ENCODE measurements around the gene PKN1.
A peak's percentile ranks its signal among the peaks of the same experiment; 100 is the strongest.
"Not testable (repeated sequence)": the region's sequence is repeated elsewhere in the genome, so short reads cannot be mapped to it uniquely, and the experiment has no call there.

Gene PKN1

DNA sequence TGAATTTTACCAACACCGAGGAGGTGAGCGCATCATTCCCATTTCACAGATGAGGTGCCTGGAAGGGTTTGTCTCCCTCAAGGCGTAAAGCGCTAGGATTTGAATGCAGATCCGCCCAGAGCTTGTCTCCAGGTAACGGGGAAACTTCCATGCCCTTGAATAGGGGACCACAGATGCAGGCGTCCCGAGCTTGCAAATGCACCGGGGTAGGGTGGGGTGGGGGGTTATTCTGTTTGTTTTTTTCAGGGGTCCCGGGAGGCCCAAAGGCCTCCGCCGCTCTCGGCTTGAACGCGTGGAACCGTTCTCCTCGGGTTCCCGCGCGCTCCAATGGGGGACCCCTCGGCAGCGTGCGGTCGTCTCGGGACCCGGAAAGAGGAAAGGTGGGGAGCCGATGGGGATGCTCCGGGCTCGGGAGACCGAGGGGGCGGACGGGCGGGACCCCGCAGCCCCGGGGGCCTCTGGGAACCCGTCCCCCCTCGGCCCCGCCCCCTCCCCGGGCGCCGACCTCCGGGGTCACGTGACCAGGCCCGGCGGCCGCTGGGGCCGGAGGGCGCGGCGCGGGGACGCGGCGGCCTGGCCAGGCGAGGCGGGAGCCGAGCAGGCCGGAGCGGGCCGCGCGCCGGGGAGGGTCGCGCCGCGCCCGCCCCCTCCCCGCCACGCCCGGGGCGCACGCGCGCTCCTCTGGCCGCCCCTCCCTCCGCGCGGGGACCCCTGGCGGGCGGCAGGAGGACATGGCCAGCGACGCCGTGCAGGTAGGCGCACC, at the start of gene PKN1:
TSS of gene PKN1 (plus strand) at position 516 of the 763 bp plus-strand sequence. CDS start at position 732, 216 bp downstream.
- peak; percentile 55 for DNase-seq

DNA sequence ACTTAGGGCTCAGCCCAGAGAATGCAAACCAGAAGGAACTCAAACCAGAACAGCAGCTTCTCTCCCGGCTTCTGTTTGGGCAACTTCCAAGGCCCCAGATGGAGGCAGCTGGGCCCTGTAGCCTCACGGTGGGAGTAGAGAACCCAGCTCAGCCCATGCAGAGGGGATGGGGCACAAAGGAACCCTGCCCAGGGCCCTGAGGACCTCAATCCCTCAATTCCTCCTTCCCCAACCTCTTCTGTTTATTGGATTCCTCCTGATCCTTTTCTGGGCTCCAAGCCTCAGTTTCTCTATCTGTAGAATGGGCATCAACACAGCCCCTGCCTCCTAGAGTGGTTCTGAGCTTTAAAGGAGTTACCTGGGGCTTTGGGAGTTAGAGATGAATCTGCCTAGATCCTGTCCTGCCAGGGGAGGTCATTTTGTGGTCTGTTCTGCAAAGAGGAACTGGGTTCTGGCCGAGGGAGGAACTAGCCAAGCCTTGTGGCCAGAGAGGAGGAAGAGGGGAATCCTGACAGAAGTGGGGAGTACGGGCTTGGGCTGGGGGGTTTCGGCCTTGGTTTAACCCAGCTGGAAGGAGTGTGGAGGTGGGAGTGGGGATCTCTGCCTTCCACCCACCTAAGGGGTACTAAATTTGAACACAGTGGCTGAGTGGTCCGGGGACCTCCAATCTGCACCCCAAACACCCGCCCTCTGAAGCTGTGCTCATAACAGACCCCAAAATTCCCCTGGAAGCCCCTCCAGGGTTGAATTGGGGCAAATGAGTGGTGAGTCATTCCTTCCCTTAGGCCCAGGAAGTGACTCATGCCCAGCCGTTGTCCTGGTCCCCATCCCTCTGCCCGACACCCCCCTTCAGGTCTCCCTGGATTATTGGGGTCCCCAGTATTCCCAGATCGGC, 49.2 kb upstream of the PKN1 start:
- no peak for DNase-seq

DNA sequence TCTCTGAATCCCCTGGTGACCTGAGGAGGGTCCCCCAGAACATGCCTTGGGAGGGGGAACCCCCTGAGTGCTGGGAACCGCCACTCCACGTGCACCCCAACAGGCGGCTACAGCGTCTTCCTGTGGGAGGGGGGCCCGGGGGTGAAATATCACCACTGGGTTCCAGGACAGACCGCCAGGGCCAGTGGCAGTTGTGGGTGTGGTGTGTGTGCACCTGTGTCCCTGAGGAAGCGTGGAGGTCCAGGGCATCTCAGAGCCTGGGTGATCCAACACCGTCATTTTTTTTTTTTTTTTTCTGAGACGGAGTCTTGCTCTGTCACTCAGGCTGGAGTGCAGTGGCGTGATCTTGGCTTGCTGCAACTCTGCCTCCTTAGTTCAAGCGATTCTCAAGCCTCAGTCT, 47.6 kb upstream of the PKN1 start:
- no peak for DNase-seq

DNA sequence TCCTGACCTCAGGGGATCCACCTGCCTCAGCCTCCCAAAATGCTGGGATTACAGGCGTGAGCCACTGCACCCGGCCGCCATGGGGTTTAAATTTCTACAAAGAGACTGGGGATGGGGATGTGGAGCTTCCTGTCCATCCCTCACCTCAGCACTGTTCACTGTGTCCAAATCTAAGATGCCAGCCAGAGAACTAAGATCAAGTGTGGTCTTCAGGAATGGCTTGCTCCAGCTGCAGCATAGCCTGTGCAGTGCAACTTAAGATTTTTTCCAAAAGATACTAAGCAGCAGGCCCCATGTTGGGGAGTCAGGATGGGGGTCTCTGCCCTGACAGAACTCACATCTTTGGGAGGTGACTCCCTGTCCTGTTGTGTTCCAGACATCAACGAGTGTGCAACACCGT, 42.6 kb upstream of the PKN1 start:
- DNase-seq, result no peak

DNA sequence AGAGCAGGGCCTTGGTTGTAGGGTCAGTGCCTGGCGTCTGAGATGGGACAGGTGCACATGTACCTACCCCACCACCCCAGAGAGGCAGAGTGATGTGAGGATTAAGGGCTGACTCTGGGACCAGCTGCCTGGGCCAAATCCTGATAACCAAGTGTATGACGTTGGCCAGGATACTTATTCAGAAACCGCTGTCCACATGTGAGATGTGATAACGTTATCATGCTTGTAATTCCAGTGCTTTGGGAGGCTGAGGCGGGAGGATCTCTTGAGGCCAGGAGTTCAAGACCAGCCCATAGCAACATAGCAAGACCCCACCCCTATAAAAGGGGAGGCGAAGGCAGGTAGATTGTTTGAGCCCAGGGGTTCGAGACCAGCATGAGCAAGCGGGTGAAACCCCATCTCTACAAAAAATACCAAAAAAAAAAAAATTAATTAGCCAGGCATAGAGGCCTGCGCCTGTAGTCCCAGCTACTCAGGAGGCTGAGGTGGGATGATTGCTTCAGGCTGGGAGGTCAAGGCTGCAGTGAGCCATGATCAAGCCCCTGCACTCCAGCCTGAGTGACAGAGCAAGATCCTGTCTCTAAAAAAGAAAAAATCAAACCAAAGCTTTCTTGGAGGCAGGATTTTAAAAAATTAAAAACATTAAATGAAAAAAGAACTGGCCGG, 41.8 kb upstream of the PKN1 start:
- no peak for DNase-seq

DNA sequence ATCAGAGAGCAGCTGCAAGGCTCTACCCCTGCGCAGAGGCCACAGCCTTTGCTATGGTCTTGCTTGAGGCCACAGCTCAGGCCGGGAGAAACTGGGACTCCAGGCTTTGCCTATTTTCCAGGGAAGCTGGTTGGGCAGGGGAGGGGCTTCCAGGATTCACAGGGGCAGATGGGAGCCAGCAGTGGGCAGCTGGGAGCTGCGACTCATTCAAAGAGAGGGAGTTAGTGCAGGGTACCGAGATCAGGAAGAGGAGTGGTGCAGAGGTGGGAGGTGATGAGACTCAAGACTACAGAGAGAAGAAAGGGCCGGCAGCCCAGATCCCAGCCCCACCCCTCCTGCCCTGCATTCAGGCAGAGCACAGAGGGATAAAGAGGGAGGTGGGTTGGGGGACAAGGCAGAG, 39.8 kb upstream of the PKN1 start:
- no peak for DNase-seq

DNA sequence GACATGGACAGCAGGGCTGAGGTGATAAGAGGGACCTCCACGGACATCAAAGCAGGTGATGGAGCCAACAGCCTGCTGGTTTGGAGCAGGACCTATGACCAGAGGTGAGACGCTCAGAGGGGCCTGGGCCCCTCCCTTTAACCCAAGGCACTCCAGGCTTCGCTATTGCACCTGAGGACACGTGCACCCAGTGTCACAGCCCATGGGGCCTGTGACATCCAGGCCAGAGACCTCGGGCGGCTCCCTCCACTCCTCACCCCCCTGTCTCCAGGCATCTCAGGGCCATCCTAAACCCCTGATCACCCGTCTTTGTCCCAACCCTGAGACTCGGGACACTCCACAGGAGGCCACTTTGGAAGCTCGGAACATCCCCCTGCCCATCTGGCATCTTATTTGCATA, 38.9 kb upstream of the PKN1 start:
- no peak for DNase-seq

DNA sequence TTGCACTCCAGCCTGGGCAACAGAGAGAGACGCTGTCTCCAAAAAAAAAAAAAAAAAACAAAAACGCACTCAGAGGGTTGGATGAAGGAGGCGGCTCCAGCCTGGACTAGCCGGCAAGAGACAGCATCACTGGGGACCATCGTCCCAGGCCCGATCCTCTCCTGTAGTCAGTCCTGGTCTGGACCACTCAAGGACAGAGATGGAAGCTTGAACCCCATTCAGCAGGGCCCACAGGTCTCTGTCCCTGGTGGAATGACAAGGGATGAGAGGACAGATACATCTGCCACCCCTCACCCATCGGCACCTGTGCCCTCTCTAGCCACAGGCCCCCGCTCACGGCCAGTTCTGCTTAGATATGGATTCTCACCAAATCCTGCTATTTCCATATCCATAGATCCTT, 37.8 kb upstream of the PKN1 start:
- DNase-seq, result no peak

DNA sequence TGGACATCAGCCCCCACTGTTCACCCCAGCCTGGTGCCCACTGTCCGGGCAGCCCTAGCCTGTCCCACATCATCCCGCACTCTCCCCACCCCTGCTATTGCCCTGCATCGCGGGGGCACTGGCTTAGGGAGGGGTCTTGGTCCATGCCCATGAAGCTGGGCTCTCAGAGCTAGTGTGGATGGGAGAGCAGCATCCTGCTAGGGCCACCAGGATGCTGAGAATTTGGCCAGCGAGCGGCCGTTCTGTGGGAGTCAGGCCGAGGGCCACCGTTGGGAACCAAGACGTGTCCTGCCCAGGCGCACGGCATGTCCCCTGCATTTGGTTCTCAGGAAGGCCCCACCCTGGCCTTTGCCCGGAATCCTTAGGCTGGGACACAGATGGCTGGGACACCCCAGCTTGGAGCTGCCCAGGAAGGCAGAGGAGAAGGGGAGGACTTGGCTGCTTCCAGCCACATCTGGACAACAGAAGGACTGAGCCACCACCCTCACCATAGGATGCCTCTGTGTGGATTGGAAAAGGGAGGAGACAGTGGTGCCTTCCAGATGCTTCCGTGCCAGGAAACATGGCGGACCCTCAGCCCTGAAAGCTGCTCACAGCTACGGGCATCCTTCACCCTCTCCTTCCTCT, 37.3 kb upstream of the PKN1 start:
- DNase-seq, result no peak

DNA sequence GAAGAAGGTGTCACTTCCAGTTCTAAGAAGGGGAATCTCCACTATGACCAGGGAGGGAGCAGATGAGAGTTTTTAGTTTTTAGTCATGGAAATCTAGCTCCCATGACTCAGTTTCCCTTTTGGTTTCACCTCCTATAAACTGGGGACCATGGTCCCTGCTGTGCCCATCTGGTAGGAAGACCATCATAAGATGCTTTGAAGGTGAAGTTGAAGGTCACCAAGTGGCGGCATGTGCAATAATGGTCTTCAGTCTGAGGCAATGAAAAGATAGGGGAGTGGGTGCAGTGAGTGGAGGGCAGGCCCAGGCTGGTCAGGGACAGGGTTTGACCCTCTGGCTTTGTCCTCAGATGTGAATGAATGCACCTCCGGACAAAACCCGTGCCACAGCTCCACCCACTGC, 36.4 kb upstream of the PKN1 start:
- not testable (repeated sequence) for DNase-seq

DNA sequence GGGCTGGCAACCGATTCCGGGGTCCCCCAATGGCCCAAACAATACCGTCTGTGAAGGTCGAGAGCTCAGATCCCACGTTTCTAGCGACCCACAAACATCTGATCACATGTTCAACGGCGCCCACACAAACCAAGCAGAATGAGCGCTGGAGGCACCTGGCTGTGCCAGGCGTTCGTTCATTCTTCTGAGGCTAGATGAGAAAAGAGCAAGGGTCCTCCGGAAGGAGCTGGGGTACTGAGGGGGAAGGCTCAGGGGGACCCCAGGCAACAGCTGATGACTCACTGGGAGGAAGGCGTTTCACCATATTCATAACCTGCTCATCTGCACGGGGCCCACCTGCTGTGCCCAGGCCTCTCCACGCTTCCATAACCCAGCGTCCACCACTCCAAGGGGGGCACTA, 35.9 kb upstream of the PKN1 start:
- not testable (repeated sequence) for DNase-seq

DNA sequence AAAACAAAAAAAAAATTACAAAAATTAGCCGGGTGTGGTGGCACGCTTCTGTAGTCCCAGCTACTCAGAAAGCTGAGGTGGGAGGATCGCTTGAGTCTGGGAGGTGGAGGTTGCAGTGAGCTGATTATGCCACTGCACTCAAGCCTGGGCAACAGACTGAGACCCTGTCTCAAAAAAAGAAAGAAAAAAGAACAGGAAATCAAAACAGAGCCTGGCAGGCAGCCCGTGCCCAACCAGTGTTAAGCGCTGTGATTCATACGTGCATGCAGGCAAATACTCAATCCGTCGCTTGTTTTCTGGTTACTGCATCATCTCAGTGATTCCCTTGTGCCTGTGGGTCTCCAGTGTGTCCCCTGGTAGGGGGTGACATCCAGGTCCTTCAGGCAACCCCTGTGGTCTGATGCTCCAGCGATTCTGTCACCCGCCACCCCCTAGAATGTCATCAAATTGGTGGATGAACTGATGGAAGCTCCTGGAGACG, 32.1 kb upstream of the PKN1 start:
- DNase-seq, result no peak

DNA sequence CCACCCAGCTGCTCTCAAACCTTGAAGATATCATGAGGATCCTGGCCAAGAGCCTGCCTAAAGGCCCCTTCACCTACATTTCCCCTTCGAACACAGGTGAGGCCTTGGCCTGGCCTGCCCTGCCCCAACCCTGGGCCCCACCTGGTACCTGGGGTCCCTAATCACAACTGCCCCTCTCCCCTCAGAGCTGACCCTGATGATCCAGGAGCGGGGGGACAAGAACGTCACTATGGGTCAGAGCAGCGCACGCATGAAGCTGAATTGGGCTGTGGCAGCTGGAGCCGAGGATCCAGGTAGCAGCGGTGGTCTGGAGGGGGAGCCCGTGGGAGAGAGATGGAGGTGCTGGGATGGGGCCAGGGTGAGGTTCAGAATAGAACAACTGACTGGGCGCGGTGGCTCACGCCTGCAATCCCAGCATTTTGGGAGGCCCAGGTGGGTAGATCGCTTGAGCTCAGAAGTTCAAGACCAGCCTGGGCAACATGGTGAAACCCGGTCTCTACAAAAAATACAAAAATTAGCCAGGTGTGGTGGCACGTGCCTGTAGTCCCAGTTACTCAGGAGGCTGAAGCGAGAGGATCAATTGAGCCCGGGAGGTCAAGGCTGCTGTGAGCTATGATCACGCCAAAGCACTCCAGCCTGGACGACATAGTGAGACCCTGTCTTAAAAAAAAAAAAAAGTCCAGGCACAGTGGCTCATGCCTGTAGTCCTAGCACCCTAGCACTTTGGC, 31.5 kb upstream of the PKN1 start:
- no peak for DNase-seq

DNA sequence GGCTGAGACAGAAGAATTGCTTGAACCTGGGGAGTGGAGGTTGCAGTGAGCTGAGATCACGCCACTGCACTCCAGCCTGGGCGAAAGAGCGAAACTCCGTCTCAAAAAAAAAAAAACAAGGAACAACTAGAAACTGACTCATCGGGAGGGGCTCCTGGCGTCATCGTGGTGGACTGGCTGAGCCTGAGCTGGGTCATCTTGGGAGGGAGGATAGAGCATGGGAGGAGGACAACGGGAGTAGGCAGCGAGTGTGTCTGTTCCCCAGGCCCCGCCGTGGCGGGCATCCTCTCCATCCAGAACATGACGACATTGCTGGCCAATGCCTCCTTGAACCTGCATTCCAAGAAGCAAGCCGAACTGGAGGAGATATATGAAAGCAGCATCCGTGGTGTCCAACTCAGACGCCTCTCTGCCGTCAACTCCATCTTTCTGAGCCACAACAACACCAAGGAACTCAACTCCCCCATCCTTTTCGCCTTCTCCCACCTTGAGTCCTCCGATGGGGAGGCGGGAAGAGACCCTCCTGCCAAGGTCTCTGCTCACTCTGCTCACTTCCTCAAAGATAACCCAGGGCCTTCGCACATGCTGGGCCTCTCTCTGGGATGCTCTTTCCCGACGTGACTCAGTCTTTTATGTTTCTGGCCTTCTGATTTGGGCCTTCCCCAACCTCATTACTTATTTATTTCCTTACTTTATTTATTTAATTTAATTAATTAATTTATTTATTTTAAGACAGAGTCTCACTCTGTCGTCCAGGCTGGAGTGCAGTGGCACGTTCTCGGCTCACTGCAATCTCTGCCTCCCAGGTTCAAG, 30.6 kb upstream of the PKN1 start:
- DNase-seq, result no peak

DNA sequence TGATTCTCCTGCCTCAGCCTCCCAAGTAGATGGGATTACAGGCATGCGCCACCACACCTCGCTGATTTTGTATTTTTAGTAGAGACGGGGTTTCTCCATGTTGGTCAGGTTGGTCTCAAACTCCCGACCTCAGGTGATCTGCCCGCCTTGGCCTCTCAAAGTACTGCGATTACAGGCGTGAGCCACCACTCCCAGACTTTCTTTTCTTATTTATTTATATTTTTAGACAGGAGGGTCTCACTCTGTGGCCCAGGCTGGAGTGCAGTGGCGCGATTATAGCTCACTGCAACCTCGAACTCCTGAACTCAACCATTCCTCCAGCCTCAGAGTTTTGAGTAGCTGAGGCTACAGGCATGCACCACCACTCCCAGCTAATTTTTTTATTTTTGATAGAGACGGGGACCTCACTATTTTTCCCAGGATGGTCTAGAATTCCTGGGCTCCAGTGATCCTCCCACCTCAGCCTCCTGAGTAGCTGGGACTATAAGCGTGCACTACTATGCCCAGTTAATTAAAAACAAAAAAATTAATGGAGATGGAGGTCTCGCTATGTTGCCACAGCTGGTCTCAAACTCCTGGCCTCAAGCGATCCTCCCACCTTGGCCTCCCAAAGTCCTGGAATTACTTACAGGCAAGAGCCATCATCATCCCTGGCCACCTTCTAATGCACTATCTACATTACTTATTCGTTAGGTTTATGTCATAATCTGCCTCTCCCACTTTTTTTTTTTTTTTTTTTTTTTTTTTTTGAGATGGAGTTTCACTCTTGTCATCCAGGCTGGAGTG, 29.8 kb upstream of the PKN1 start:
- DNase-seq, result not testable (repeated sequence)

DNA sequence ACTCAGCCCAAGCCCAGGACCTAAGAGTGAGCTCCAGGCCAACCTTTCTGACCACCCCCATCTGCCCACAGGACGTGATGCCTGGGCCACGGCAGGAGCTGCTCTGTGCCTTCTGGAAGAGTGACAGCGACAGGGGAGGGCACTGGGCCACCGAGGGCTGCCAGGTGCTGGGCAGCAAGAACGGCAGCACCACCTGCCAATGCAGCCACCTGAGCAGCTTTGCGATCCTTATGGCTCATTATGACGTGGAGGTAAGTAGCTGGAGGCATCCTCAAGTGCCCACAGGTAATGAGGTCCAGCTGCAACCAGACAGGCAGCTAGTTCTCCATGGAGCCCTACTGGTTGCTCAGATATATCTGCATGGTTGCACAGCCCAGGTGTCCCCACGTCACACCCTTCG, 28.8 kb upstream of the PKN1 start:
- DNase-seq, result peak; percentile 94

DNA sequence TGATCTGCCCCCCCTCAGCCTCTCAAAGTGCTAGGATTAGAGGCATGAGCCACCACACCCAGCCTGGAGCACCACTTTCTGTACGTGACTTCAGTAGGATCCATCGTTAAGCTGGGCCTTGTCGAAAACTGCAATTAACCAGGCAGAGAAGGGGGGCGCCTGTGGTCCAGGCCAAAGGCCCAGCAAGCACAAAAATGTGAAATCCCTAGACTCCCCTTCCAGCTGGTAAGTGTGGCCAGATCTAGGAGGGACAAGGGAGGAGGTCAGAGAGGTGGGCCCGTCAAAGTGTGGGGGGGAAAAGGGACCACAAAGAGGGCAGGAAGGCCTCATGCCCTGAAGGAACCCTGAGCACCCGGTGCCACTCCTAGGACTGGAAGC, 27.7 kb upstream of the PKN1 start:
- DNase-seq, result no peak

DNA sequence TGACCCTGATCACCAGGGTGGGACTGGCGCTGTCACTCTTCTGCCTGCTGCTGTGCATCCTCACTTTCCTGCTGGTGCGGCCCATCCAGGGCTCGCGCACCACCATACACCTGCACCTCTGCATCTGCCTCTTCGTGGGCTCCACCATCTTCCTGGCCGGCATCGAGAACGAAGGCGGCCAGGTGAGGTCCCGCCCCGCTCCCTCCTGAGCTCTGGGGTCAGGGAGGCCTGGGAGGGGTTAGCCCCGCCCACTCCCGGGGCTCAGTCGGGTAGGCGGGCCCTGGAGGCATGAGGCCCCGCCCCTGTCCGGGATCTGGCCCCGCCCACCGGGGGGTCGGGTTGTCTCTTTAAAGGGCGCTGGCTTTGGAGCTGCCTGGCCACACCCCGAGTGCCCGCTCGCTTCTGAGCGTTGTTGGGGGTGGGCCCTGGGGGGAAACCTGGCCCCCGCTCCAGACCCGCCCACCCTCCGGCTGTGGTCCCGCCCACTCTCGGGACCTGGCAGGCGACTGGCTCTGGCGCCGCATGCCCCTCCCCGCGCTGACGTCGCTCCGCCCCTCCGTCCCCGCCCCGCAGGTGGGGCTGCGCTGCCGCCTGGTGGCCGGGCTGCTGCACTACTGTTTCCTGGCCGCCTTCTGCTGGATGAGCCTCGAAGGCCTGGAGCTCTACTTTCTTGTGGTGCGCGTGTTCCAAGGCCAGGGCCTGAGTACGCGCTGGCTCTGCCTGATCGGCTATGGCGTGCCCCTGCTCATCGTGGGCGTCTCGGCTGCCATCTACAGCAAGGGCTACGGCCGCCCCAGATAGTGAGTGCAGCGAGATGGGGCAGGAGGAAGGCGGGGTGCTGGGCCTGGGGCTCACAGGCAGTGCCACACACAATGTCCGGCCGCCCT, 27.1 kb upstream of the PKN1 start:
- DNase-seq, result no peak

DNA sequence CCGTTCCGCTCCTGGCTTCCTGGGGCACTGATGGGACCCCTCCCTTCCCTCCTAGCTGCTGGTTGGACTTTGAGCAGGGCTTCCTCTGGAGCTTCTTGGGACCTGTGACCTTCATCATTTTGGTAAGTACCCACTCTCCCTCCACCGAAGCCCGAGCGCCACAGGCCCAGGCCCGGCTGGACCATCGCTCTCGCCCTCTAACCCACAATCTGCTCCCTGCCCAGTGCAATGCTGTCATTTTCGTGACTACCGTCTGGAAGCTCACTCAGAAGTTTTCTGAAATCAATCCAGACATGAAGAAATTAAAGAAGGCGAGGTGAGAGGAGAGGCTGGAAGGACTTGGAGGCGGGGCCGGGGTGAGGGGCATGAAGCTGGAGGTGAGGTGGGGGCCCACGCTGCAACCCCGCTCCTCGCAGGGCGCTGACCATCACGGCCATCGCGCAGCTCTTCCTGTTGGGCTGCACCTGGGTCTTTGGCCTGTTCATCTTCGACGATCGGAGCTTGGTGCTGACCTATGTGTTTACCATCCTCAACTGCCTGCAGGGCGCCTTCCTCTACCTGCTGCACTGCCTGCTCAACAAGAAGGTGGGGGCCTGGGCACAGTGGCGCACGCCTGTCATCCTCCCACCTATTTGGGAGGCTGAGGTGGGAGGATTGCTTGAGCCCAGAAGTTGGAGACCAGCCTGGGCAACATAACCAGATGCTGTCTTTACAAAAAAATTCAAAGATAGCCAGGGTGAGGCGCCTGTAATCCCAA, 26.3 kb upstream of the PKN1 start:
- no peak for DNase-seq
